Measurements from ENCODE around the gene LPCAT1.

DNA sequence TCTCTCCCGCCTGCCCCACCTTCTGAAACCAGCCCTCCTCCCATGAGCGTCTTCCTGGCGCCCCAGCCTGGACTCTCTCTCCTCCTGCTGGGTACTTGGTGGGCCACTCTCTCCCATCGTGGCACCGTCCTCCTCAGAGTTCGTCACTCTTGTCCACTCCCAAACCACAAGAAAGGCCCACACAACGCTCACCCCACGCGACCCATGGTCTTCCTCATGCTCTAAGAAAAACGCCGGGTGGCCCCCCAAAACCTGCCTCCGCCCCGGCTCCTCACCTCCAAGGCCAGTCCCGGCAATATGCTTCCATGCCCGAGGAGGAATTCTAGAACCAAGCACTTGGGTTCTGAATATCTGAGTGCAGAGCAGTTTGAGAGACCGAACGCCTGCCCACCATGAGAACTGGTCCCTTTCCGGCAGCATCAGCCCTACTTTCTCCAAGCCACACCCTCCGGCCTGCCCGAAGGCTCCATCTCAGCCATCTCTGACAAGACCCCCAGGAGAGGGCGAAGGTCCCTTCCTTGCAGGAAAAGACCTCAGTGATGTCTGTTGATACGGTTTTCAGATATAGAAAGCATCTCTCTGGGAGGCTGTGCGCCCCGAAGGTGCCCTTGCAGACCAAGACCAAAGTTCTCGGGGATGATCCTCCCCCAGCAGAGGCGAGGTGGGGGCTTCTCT is 93.5 kb downstream of the LPCAT1 start:
- TF ChIP-seq YY1 (IDR thresholded peaks at IDR 0.05; ENCODE audit: insufficient read depth, insufficient read length) (no peak), ZNF274 (IDR thresholded peaks at IDR 0.05; ENCODE audit: low read depth, low read length) (no peak), SUZ12 (IDR thresholded peaks at IDR 0.05; ENCODE audit: extremely low read depth, insufficient read depth, insufficient read length) (no peak)
